Measurements from ENCODE around the gene NDNF. TPM values are rescaled to one million over a fixed set of nuclear protein-coding genes. Genes with fewer than 3 reads are reported as not detected.

The NDNF gene
- total RNA-seq, 8 experiments from 2014 or later, result 0.15 to 44.5 (median 14.4) TPM

GRCh38 chr4:121064482-121064881 lies 7.9 kb downstream of the NDNF start:
- in situ Hi-C loops (cut with MboI; ENCODE audit: low pct_unique_long_range_greater_than_20kb in 2 of 9, low sequenced_read_pairs in 9 of 9, unreplicated experiment in 9 of 9), result no loop called here
- H3K27ac ChIP-seq, result no peak overlapping the region
- H3K4me1 ChIP-seq (replicated peaks in 1 of 2), result peaks cover 0 to 21% of the 10 kb centered on the region in 2 donors
- no peak for ATAC-seq (replicated peaks in 6 of 8)
- 54 to 100% (median 91%) methylated on average over 1 to 3 of the region's 3 CpGs; no CpG with 5 or more reads in 3 of the 10 experiments for WGBS, 10 experiments
- no peak overlapping the region for H3K4me3 ChIP-seq

- in situ Hi-C loops (cut with MboI; ENCODE audit: low pct_unique_long_range_greater_than_20kb in 2 of 9, low sequenced_read_pairs in 9 of 9, unreplicated experiment in 9 of 9), result no loop called here
- no peak for ATAC-seq (replicated peaks in 6 of 8)
Observed at GRCh38 chr4:121062521-121062920, 9.8 kb downstream of the NDNF start.

GRCh38 chr4:121061861-121062260 lies 10.5 kb downstream of the NDNF start:
- peaks cover 5 to 19% of the 10 kb centered on the region in 2 donors for H3K4me1 ChIP-seq (replicated peaks in 1 of 2)
- no peak overlapping the region for H3K27ac ChIP-seq
- H3K4me3 ChIP-seq, result no peak overlapping the region
- in situ Hi-C loops (cut with MboI; ENCODE audit: low pct_unique_long_range_greater_than_20kb in 2 of 9, low sequenced_read_pairs in 9 of 9, unreplicated experiment in 9 of 9), result no loop called here
- no peak for ATAC-seq (replicated peaks in 6 of 8)
- WGBS, 10 experiments, result 29 to 100% (median 94%) methylated on average over 1 to 3 of the region's 3 CpGs; no CpG with 5 or more reads in 3 of the 10 experiments

More at GRCh38 chr4:121062521-121062920, 9.8 kb downstream of the NDNF start:
- H3K4me3 ChIP-seq, result no peak overlapping the region
- H3K27ac ChIP-seq, result no peak overlapping the region
- H3K4me1 ChIP-seq (replicated peaks in 1 of 2), result peaks cover 2 to 19% of the 10 kb centered on the region in 2 donors
- 26 to 97% (median 61%) methylated on average over 2 to 5 of the region's 5 CpGs; no CpG with 5 or more reads in 1 of the 10 experiments for WGBS, 10 experiments

GRCh38 chr4:121061215-121061614 lies 11.1 kb downstream of the NDNF start:
- no peak overlapping the region for H3K27ac ChIP-seq
- in situ Hi-C loops (cut with MboI; ENCODE audit: low pct_unique_long_range_greater_than_20kb in 2 of 9, low sequenced_read_pairs in 9 of 9, unreplicated experiment in 9 of 9), result no loop called here
- peaks cover 5 to 15% of the 10 kb centered on the region in 2 donors for H3K4me1 ChIP-seq (replicated peaks in 1 of 2)
- WGBS, 10 experiments, result 58 to 100% (median 92%) methylated on average over 2 to 8 of the region's 12 CpGs; no CpG with 5 or more reads in 3 of the 10 experiments
- ATAC-seq (replicated peaks in 6 of 8), result no peak
- no peak overlapping the region for H3K4me3 ChIP-seq

- peak in 5 of 8 experiments; percentile 22 to 66 (median 50) for ATAC-seq (replicated peaks in 6 of 8)
- in situ Hi-C loops (cut with MboI; ENCODE audit: low pct_unique_long_range_greater_than_20kb in 2 of 9, low sequenced_read_pairs in 9 of 9, unreplicated experiment in 9 of 9), result no loop called here
- 56 to 100% (median 80%) methylated on average over 1 to 9 of the region's 9 CpGs; no CpG with 5 or more reads in 1 of the 10 experiments for WGBS, 10 experiments
Observed at GRCh38 chr4:121057466-121057922, 14.8 kb downstream of the NDNF start.

GRCh38 chr4:121056066-121056465 lies 16.3 kb downstream of the NDNF start:
- H3K27ac ChIP-seq, result no peak overlapping the region
- ATAC-seq (replicated peaks in 6 of 8), result peak in 1 of 8 experiments; percentile 24
- H3K4me1 ChIP-seq (replicated peaks in 1 of 2), result peaks cover 5 to 10% of the 10 kb centered on the region in 2 donors
- WGBS, 10 experiments, result 46 to 100% (median 95%) methylated on average over 1 to 3 of the region's 3 CpGs; no CpG with 5 or more reads in 1 of the 10 experiments
- H3K4me3 ChIP-seq, result no peak overlapping the region
- in situ Hi-C loops (cut with MboI; ENCODE audit: low pct_unique_long_range_greater_than_20kb in 2 of 9, low sequenced_read_pairs in 9 of 9, unreplicated experiment in 9 of 9), result no loop called here

More at GRCh38 chr4:121057466-121057922, 14.8 kb downstream of the NDNF start:
- no peak overlapping the region for H3K4me3 ChIP-seq
- peaks cover 5 to 9% of the 10 kb centered on the region in 2 donors for H3K4me1 ChIP-seq (replicated peaks in 1 of 2)
- H3K27ac ChIP-seq, result no peak overlapping the region

- Histone ChIP-seq H3K4me3 (no peak overlapping the region), H3K27ac (no peak overlapping the region), H3K4me1 (replicated peaks in 1 of 2) (peaks cover 5 to 14% of the 10 kb centered on the region in 2 donors)
- in situ Hi-C loops (cut with MboI; ENCODE audit: low pct_unique_long_range_greater_than_20kb in 2 of 9, low sequenced_read_pairs in 9 of 9, unreplicated experiment in 9 of 9), result no loop called here
- no peak for ATAC-seq (replicated peaks in 6 of 8)
Observed at GRCh38 chr4:121054373-121054772, 18.0 kb downstream of the NDNF start.

GRCh38 chr4:121053601-121054143 lies 18.7 kb downstream of the NDNF start:
- ATAC-seq (replicated peaks in 6 of 8), result no peak

GRCh38 chr4:121050300-121050699 lies 22.0 kb downstream of the NDNF start:
- Histone ChIP-seq H3K4me1 (replicated peaks in 1 of 2) (peaks cover 0 to 7% of the 10 kb centered on the region in 2 donors), H3K4me3 (no peak overlapping the region), H3K27ac (no peak overlapping the region)
- in situ Hi-C loops (cut with MboI; ENCODE audit: low pct_unique_long_range_greater_than_20kb in 2 of 9, low sequenced_read_pairs in 9 of 9, unreplicated experiment in 9 of 9), result no loop called here
- peak in 1 of 8 experiments; percentile 83 for ATAC-seq (replicated peaks in 6 of 8)

More at GRCh38 chr4:121053601-121054143, 18.7 kb downstream of the NDNF start:
- Histone ChIP-seq H3K27ac (no peak overlapping the region), H3K4me3 (no peak overlapping the region), H3K4me1 (replicated peaks in 1 of 2) (peaks cover 5 to 14% of the 10 kb centered on the region in 2 donors)
- in situ Hi-C loops (cut with MboI; ENCODE audit: low pct_unique_long_range_greater_than_20kb in 2 of 9, low sequenced_read_pairs in 9 of 9, unreplicated experiment in 9 of 9), result no loop called here
- 0 to 100% (median 90%) methylated on average over 1 to 3 of the region's 3 CpGs; no CpG with 5 or more reads in 6 of the 10 experiments for WGBS, 10 experiments

- ATAC-seq (replicated peaks in 6 of 8), result no peak
- H3K4me3 ChIP-seq, result no peak overlapping the region
- H3K27ac ChIP-seq, result no peak overlapping the region
- WGBS, 10 experiments, result 0 to 100% (median 82%) methylated on average over 1 to 3 of the region's 3 CpGs; no CpG with 5 or more reads in 2 of the 10 experiments
- in situ Hi-C loops (cut with MboI; ENCODE audit: low pct_unique_long_range_greater_than_20kb in 2 of 9, low sequenced_read_pairs in 9 of 9, unreplicated experiment in 9 of 9), result no loop called here
- H3K4me1 ChIP-seq (replicated peaks in 1 of 2), result peaks cover 0 to 7% of the 10 kb centered on the region in 2 donors
Observed at GRCh38 chr4:121049072-121049599, 23.2 kb downstream of the NDNF start.

GRCh38 chr4:121048165-121048564 lies 24.2 kb downstream of the NDNF start:
- 25 to 100% (median 74%) methylated on average over 2 to 6 of the region's 6 CpGs; no CpG with 5 or more reads in 2 of the 10 experiments for WGBS, 10 experiments
- Histone ChIP-seq H3K4me1 (replicated peaks in 1 of 2) (peaks cover 0 to 7% of the 10 kb centered on the region in 2 donors), H3K4me3 (no peak overlapping the region), H3K27ac (no peak overlapping the region)
- no peak for ATAC-seq (replicated peaks in 6 of 8)
- in situ Hi-C loops (cut with MboI; ENCODE audit: low pct_unique_long_range_greater_than_20kb in 2 of 9, low sequenced_read_pairs in 9 of 9, unreplicated experiment in 9 of 9), result no loop called here

GRCh38 chr4:121041307-121042090 lies 30.8 kb downstream of the NDNF start:
- in situ Hi-C loops (cut with MboI; ENCODE audit: low pct_unique_long_range_greater_than_20kb in 2 of 9, low sequenced_read_pairs in 9 of 9, unreplicated experiment in 9 of 9), result no loop called here
- Histone ChIP-seq H3K4me3 (no peak overlapping the region), H3K4me1 (replicated peaks in 1 of 2) (no peaks in the 10 kb centered on the region), H3K27ac (no peak overlapping the region)
- ATAC-seq (replicated peaks in 6 of 8), result no peak
- 39 to 100% (median 64%) methylated on average over 1 to 8 of the region's 8 CpGs for WGBS, 10 experiments

GRCh38 chr4:121034017-121034416 lies 38.3 kb downstream of the NDNF start:
- H3K27ac ChIP-seq, result no peak overlapping the region
- WGBS, 10 experiments, result 0 to 100% (median 88%) methylated on average over 1 to 3 of the region's 3 CpGs; no CpG with 5 or more reads in 2 of the 10 experiments
- in situ Hi-C loops (cut with MboI; ENCODE audit: low pct_unique_long_range_greater_than_20kb in 2 of 9, low sequenced_read_pairs in 9 of 9, unreplicated experiment in 9 of 9), result no loop called here
- H3K4me3 ChIP-seq, result no peak overlapping the region
- H3K4me1 ChIP-seq (replicated peaks in 1 of 2), result no peaks in the 10 kb centered on the region
- ATAC-seq (replicated peaks in 6 of 8), result peak in 1 of 8 experiments; percentile 28
